ENCODE results near the gene AKNA. TPM values are rescaled to one million over a fixed set of nuclear protein-coding genes. Genes with fewer than 3 reads are reported as not detected.
A peak's percentile ranks its signal among the peaks of the same experiment; 100 is the strongest.

The AKNA gene
- total RNA-seq, 1 donor from 2014 or later = 5.7 TPM

GRCh38 chr9:114357360-114357759 lies 30.4 kb downstream of the AKNA start:
- no peak for ATAC-seq

DNA sequence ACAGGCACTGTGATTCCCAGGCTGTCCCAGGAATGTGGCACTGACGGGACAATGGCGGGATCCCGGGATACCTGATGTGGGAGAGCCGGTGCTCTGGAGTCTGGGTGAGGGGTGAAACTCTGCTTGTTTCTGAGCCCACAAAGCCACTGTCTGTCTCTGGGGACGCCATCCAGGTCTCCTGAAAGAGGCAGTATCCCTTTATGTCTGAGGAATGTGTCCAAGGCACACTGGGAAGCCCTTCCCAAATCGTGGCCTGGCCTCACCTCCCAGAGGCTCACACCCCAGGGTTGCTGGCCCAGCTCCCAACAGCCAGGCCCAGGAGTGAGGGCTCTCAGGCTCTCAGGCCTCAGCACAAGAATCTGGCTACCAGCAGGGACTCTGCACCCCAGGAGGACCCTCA lies 31.0 kb downstream of the AKNA start:
- no peak for ATAC-seq

- no peak for ATAC-seq
Observed at GRCh38 chr9:114355821-114356220, 32.0 kb downstream of the AKNA start.

DNA sequence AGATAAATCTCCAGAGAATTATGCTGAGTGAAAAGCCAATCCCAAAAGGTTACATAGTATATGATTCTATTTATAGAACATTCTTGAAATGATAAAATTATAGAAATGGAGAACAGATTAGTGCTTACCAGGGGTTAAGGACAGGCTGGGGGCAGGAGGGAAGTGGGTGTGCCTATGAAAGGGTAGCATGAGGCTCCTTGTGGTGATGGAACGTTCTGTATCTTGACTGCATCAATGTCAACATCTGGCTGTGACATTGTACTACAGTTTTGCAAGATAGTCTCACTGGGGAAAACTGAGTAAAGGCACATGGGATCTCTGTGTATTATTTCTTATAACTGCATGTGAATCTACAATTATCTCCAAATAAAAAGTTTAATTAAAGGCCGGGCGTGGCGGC lies 35.9 kb downstream of the AKNA start:
- no peak for ATAC-seq

DNA sequence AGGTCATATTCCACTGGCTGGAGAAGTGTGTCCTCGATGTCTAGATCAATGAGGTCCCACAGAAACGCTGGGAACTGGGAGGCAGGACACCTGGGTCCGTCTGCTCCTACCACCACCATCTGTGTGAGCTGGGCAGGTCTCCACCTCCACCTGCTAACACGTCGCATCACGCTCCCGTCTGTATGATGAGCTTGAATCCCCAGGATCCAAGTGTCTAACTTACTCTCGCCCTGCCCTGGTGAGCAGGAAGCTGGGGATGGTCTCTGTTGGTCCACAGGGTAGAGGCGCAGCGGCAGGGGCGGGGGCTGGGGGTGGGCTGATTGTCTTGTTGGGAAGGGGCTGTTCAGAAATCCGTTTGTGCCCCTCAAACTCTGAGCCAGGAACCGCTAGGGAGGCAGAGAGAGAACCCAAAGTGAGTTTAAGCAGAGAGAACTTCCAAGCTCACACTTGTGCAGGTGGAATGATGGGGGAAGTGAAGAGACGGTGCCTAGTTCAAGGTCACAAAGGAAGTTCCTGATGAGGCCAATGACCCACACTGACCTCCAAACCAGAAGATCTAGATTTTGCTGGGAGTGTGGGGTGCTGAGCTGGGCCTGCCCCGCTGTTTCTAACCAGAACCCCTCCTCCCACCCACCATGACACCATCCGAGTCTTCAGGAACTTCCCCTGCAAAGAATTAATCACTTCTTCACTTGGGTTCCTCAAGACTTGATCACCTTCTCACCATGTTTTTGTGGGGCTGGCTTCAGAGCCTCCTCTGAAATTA lies 37.0 kb downstream of the AKNA start:
- ATAC-seq = no peak

- no peak for ATAC-seq
Observed at GRCh38 chr9:114349713-114350480, 37.9 kb downstream of the AKNA start.

- ATAC-seq = peak; percentile 88
Observed at GRCh38 chr9:114348906-114349482, 38.8 kb downstream of the AKNA start.

DNA sequence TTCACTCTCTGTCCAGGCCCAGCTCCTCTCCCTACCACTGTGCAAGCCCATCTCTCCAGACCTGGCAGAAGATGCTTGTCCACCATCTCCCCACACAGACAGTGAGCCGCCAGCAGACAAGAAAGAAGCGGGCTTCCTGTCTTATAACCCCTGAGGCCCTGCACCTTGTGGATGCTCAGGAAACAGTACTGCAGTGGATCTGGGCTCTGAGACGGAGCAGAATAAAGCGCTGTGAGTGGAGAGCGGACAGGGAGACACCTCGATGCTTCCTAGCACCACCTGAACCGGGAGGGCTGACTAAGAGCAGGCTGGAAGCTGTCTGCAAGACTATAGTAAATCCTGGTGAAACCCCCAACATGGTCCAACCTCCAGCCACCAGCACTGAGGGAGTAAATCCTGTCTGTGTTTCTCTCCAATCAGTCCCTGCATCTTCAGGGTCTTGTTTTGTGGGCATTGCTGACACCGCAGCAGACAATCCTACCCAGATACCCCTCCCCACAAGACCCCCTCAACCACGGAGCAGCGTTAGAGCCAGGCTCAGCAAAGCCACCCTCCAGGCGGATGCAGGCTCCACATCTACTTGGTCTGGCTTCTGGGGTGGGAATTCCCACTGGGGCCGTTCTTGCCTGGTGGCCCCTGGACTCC lies 39.4 kb downstream of the AKNA start:
- no peak for ATAC-seq

DNA sequence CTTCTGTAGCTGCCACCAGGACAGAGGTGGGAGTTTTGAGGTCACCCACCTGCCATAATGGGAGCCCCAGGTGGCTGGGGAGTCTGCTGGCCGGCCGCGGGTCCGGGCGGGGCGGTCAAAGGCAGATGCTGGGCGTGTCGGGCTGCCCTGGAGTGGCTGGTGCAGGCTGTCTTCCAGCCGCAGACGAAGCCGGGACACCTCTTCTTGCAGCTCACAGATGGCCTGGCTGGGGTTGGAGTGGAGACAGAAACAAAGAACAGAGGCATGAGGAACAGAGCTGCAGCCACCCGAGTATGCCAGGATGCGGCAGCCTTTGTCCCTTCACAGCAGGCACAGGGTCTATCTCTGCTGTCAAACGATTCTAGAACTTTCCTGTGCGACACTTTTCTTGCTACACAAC lies 40.1 kb downstream of the AKNA start:
- ATAC-seq = no peak

GRCh38 chr9:114346146-114346545 lies 41.6 kb downstream of the AKNA start:
- ATAC-seq = no peak

DNA sequence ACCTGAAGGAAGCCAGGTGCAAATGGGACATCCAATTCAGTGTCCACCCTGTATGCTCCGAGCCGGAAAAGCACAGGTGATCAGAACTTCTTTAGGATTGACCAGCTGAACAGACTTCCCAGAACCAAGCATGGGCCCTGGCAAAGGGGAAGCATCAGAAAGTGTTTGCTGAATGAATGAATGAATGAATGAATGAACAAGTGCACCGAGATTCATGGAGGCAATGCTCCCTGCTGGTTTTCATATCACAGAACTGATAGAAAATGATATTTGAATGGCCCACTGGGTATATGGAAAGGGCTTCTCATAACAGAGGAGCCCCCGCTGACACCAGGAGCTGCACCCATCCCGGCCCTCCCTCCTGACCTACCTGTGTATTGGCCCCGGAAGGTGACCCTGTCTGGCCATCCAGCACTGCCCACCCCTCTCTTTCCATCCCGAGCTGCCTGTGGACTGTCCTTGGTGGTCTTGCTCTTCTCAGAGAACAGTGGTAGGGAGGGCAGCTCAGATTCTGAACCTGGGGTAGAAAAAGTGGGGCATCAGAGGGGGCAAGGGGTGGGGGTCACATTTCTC lies 42.2 kb downstream of the AKNA start:
- ATAC-seq = no peak

GRCh38 chr9:114344692-114345091 lies 43.1 kb downstream of the AKNA start:
- ATAC-seq = no peak

DNA sequence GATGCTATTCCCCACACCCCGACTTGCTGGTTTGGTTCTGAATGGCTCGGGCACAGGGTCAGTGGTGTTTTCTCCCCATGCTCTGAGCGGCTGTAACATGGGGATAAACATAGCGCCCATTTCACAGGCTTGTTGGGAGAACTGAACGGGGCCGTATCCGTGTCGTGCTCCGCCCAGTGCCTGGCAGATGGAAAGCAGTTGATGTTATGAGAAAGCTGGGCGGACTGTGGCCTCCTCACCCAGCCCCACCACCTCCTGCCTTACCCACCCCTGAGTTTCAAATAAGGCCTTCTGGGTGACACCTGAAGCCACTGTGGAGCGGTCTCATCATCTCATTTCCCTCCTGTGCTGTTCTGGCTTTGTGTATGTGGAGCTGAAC lies 43.6 kb downstream of the AKNA start:
- no peak for ATAC-seq

- no peak for ATAC-seq
Observed at GRCh38 chr9:114343471-114344187, 44.2 kb downstream of the AKNA start.

- ATAC-seq = no peak
Observed at GRCh38 chr9:114342755-114343440, 44.9 kb downstream of the AKNA start.

DNA sequence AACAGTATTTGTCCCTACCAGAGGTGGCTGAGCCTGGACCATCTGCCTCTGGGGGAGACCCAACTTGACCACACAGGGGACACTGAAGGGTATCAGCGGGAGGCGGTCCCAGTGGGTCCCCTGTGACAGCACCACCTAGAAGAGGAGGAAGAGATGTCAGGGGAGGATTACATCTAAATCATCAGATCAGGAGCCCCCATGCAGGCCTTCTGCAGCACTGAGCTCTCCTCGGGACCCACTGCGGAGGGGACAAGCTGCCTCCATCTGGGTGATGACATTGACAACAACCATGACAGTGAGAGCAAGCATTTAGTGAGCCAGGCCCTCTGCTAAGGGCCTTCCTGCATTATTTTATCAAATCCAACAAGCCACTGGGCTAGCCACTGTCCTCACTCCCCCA lies 45.8 kb downstream of the AKNA start:
- no peak for ATAC-seq

DNA sequence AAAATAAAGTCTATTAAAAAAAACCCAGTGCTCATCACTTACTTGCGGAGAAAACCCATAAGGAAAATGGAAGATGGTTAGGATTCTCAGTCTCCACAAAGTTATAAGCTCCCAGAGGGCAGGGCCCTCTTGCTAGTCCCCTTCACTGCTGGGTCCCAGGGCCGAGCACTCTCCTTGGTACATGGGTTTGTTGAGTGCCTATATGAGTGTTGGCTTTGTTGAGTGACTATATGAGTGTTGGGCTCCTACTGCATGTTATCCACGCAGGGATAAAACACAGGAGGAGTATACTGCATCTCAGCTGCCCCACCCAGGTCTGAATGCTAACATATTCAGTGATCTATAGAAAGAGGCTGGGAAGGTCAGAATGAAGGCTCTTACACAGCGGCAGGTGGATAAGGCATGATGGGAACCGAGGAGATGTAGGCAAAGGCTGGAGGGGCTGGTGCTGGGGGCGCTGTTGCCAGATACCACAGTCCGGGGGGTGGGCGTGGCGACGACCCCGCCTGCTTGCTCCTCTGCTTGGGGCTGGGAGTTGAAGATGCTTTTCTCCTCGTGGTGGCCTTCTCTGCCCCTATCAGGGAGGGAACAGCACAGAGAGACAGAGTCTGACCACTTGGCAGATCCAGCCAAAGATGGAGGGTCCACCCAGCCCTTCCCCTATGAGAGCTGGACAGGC lies 46.5 kb downstream of the AKNA start:
- ATAC-seq = no peak

- ATAC-seq = peak; percentile 41
Observed at GRCh38 chr9:114339130-114339908, 48.5 kb downstream of the AKNA start.

DNA sequence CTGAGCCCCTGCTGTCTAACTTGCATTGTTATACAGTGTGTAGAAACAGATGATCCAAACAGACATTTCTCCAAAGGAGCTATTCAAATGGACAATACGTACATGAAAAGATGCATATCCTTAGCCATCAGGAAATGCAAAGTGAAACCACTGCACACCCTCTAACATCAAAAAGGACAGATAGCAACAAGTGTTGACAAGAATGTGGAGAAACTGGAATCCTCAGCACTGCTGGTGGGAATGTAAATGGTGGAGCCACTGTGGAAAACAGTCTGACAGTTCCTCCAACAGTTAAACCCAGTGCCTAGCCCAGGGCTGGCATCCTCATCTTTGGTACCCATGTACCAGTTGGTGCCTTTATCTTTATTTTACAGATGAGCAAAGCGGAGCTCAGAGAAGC lies 49.6 kb downstream of the AKNA start:
- ATAC-seq = no peak

DNA sequence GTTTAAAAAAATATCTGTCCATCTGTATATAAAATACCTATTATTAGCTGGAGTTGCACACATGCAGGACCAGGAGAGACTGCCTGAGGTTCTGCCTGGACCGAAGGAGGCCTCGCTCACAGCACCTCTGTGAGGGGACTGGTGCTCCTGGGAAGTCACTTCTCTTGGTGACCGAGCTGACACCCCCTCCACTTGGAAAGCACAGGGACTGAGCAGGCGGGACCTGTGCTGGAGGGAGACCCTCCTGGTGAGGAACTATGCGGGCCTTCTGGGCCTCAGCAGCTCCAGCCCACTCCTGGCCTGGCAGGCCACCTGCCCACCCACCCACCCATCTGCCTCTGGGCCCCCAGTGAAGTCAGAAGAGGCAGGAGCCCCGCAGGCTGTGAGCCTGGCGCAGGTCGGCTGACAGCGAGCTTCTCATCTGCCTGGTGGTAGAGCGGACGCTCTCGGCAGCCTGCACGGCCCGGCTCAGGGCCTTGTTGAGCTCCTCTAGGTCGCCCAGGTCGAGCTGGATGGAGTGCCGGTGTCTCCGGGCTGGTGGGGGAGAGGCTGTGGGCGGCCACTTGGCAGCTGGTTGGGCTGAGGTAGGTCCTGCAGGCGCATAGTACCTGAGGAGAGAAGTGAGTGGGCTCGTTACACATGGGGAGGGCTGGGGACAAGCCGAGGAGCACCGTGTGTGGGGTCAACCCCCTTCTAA lies 50.9 kb downstream of the AKNA start:
- no peak for ATAC-seq

All from esophagus mucosa (tissue), 1 donor.